GM12878 (cell line): Measurements from ENCODE around the gene VSTM5. TPM values are rescaled to one million over a fixed set of nuclear protein-coding genes. Genes with fewer than 3 reads are reported as not detected.

Experiments used
- CBX3 ChIP-seq: fragments of 200-600 bp; sonication (generic); IDR thresholded peaks from 2 replicates; pipeline ENCODE4 v1.6.1; 2016; ENCODE audit warnings: low read depth, borderline replicate concordance
- EED ChIP-seq: sonication (generic); IDR thresholded peaks from 2 replicates; pipeline ENCODE4 v1.6.1; 2016; ENCODE audit warnings: antibody characterized with exemption, low read depth
- ETV6 ChIP-seq, 2 experiments: fragments of 450-650 bp in 1 of 2; IDR thresholded peaks in 1 of 2; conservative IDR thresholded peaks in 1 of 2; 2 replicates each; pipeline ENCODE4 v1.6.1; 2014; ENCODE audit warnings: antibody characterized with exemption in 1 of 2, borderline replicate concordance in 1 of 2, low read depth in 1 of 2, mild to moderate bottlenecking in 1 of 2, moderate library complexity in 1 of 2
- IRF5 ChIP-seq: fragments of 450-650 bp; IDR thresholded peaks from 2 replicates; pipeline ENCODE4 v1.6.1; 2017; ENCODE audit warnings: borderline replicate concordance
- LARP7 ChIP-seq: fragments of 450-650 bp; IDR thresholded peaks from 2 replicates; pipeline ENCODE4 v1.6.1; 2017; ENCODE audit warnings: mild to moderate bottlenecking
- MTA3 ChIP-seq: IDR thresholded peaks from 2 replicates; pipeline ENCODE4 v1.6.1; 2012; ENCODE audit warnings: low read length, inconsistent platforms, borderline replicate concordance
- MYC ChIP-seq: IDR thresholded peaks from 2 replicates; pipeline ENCODE4 v1.6.1; 2011; ENCODE audit warnings: mild to moderate bottlenecking, low read length, moderate library complexity, inconsistent platforms; ENCODE audit not compliant: insufficient read depth, insufficient replicate concordance, insufficient read length, severe bottlenecking
- NFYA ChIP-seq: IDR thresholded peaks from 2 replicates; pipeline ENCODE4 v1.6.1; 2011; ENCODE audit warnings: low read depth, mild to moderate bottlenecking, low read length, improper control_type of control experiment, borderline replicate concordance
- NKRF ChIP-seq: fragments of 450-650 bp; conservative IDR thresholded peaks from 2 replicates; pipeline ENCODE4 v1.6.1; 2017; ENCODE audit warnings: mild to moderate bottlenecking, moderate library complexity
- PAX5 ChIP-seq: IDR thresholded peaks from 2 replicates; pipeline ENCODE4 v1.6.1; 2011; ENCODE audit warnings: low read depth, low read length, borderline replicate concordance
- PRDM15 ChIP-seq: fragments of 450-650 bp; formaldehyde crosslinking; IDR thresholded peaks from 2 replicates; pipeline ENCODE4 v1.4.0; 2020; ENCODE audit warnings: mild to moderate bottlenecking, moderate library complexity
- RELB ChIP-seq: fragments of 450-650 bp; IDR thresholded peaks from 2 replicates; pipeline ENCODE4 v1.6.1; 2017; ENCODE audit warnings: low read depth, mild to moderate bottlenecking, moderate library complexity
- RUNX3 ChIP-seq: IDR thresholded peaks from 2 replicates; pipeline ENCODE4 v1.6.1; 2012; ENCODE audit warnings: low read length, inconsistent platforms
- TCF12 ChIP-seq: IDR thresholded peaks from 2 replicates; pipeline ENCODE4 v1.6.1; 2011; ENCODE audit warnings: low read depth, mild to moderate bottlenecking, low read length
- ZBTB40 ChIP-seq: fragments of 450-650 bp; IDR thresholded peaks from 2 replicates; pipeline ENCODE4 v1.6.1; 2016; ENCODE audit warnings: mild to moderate bottlenecking, moderate library complexity, borderline replicate concordance
- polyA plus RNA-seq, 11 experiments: library from polyadenylated mRNA; depleted of rRNA in 4 of 11; unstranded in 6 of 11; stranded (reverse) in 5 of 11; fragments of >200 nt; fragmentation: Nextera tagmentation in 4 of 11; fragmentation: Illumina TruSeq in 1 of 11; extraction: Ambion mirVana in 4 of 11; extraction: Trizol in 1 of 11; gene quantifications; 1 replicate in 1 of 11; 2 replicates in 10 of 11; pipeline versions ENCODE4 v1.2.1 to v1.2.3, GENCODE V29; 2011 to 2016; ENCODE audit warnings: inconsistent platforms in 2 of 11, missing spikeins in 2 of 11, low read depth in 1 of 11
- total RNA-seq, 4 experiments: library from RNA; depleted of rRNA in 3 of 4; stranded (reverse); fragments of >200 nt in 3 of 4; fragmentation: Illumina TruSeq in 1 of 4; extraction: Trizol in 1 of 4; gene quantifications; 2 replicates each; pipeline versions ENCODE4 v1.2.1 to v1.2.3, GENCODE V29; 2013 to 2021

Gene VSTM5
- total and polyA plus RNA-seq, 10 of the 15 experiments (the other 5 are each of a cell fraction or from before 2014, with no cell fraction given), result not detected

GRCh38 chr11:93784145-93784934 is 66.1 kb downstream of the VSTM5 start, which contains the start of gene MED17 (continued):
- TF ChIP-seq RUNX3, result peak; percentile 57; the same call in 1 of the 2 replicates
- TF ChIP-seq PRDM15 (CRISPR knock-in tag), result no peak
- TF ChIP-seq EED, result peak; percentile 66
- TF ChIP-seq IRF5, result no peak
- peak; percentile 21 for TF ChIP-seq MYC
- no peak for TF ChIP-seq CBX3
- TF ChIP-seq LARP7, result peak; percentile 92
- TF ChIP-seq RELB, result no peak; the same call in 1 of the 2 replicates
- no peak; the same call in none of the 2 replicates for TF ChIP-seq NKRF
- TF ChIP-seq PAX5, result no peak
- TF ChIP-seq NFYA, result no peak
- TF ChIP-seq ZBTB40, result peak; percentile 91
- no peak for TF ChIP-seq MTA3
- TF ChIP-seq ETV6 (conservative IDR thresholded peaks at IDR 0.05 in 1 of 2, IDR thresholded peaks at IDR 0.05 in 1 of 2; ENCODE audit: borderline replicate concordance in 1 of 2, low read depth in 1 of 2), result no peak; a peak in 1 of 4 replicates
- TF ChIP-seq TCF12, result peak; percentile 61; the same call in 1 of the 2 replicates
